OCI-LY7 (cell line): Measurements from ENCODE around the gene NTN4.

ENCODE experiments used
- EZH2phosphoT487 ChIP-seq: fragments of 200-600 bp; sonication (generic); IDR thresholded peaks from 2 replicates; pipeline ENCODE4 v1.6.1; 2018; ENCODE audit warnings: low read depth, borderline replicate concordance, mild to moderate bottlenecking, mixed run types, antibody characterized with exemption, low read length, moderate library complexity, mixed read lengths
- TF ChIP-seq, protein P1 (sequence below): fragments of 200-600 bp; sonication (generic); conservative IDR thresholded peaks from 2 replicates; pipeline ENCODE4 v1.5.1; 2014; ENCODE audit warnings: mild to moderate bottlenecking, antibody characterized with exemption, low read length, moderate library complexity, mixed read lengths

DNA sequence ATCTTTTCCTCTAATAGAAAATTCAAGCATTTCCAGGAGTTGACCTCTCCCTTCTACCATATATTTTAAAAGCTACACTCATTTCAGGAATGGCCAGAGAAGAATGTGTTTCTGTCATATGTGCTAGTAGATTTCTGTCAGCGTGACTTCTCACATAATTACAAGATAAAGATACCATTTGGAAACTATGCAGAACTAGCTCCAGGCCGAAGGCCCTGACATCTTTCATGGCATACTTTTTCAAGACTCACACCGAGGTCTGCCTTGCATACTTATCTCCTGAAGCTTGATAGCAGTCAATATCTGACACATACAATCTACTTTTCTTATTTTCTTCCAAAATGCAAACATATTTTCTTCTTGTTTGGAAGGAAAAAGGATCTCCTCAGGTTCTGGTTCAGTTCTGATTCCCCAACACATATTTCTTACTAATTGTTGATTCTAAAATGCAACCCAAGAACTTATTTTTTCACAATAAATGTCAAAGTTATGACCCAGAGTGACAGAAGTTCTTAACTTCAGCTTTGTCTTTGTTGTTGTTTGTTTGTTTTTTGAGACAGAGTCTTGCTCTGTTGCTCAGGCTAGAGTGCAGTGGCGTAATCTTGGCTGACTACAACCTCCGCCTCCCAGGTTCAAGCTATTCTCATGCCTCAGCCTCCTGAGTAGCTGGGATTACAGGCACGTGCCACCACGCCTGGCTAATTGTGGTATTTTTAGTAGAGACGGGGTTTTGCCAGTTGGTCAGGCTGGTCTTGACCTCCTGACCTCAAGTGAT lies 99.5 kb downstream of the NTN4 start:
- TF ChIP-seq, protein P1, sequence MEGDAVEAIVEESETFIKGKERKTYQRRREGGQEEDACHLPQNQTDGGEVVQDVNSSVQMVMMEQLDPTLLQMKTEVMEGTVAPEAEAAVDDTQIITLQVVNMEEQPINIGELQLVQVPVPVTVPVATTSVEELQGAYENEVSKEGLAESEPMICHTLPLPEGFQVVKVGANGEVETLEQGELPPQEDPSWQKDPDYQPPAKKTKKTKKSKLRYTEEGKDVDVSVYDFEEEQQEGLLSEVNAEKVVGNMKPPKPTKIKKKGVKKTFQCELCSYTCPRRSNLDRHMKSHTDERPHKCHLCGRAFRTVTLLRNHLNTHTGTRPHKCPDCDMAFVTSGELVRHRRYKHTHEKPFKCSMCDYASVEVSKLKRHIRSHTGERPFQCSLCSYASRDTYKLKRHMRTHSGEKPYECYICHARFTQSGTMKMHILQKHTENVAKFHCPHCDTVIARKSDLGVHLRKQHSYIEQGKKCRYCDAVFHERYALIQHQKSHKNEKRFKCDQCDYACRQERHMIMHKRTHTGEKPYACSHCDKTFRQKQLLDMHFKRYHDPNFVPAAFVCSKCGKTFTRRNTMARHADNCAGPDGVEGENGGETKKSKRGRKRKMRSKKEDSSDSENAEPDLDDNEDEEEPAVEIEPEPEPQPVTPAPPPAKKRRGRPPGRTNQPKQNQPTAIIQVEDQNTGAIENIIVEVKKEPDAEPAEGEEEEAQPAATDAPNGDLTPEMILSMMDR, result no peak
- TF ChIP-seq EZH2phosphoT487, result no peak
